ENCODE data around the gene LARP4.
"Not testable (repeated sequence)": the region's sequence is repeated elsewhere in the genome, so short reads cannot be mapped to it uniquely, and the experiment has no call there.

LARP4 gene

GRCh38 chr12:50483488-50483887, 82.8 kb downstream of the LARP4 start:
- no peak for DNase-seq (ENCODE audit: low read depth)

GRCh38 chr12:50488801-50489200, 88.1 kb downstream of the LARP4 start:
- DNase-seq (ENCODE audit: low read depth): no peak

- not testable (repeated sequence) for DNase-seq (ENCODE audit: low read depth)
Observed at GRCh38 chr12:50498119-50498518, 97.4 kb downstream of the LARP4 start.

GRCh38 chr12:50504798-50505674, 104.4 kb downstream of the LARP4 start, which contains the start of gene DIP2B:
Gene DIP2B, plus strand, starts transcription at chr12:50504985. Its CDS starts 156 bp downstream, at chr12:50505141.
- DNase-seq (ENCODE audit: low read depth): peak; percentile 60

- no peak for DNase-seq (ENCODE audit: low read depth)
Observed at GRCh38 chr12:50505675-50506530, 105.2 kb downstream of the LARP4 start.

- no peak for DNase-seq (ENCODE audit: low read depth)
Observed at GRCh38 chr12:50506753-50507473, 106.2 kb downstream of the LARP4 start.

GRCh38 chr12:50507474-50507838, 106.8 kb downstream of the LARP4 start:
- DNase-seq (ENCODE audit: low read depth): no peak

GRCh38 chr12:50507930-50508329, 107.2 kb downstream of the LARP4 start:
- no peak for DNase-seq (ENCODE audit: low read depth)

- DNase-seq (ENCODE audit: low read depth): no peak
Observed at GRCh38 chr12:50508414-50508813, 107.7 kb downstream of the LARP4 start.

- DNase-seq (ENCODE audit: low read depth): no peak
Observed at GRCh38 chr12:50508970-50509663, 108.4 kb downstream of the LARP4 start.

- no peak for DNase-seq (ENCODE audit: low read depth)
Observed at GRCh38 chr12:50514526-50515276, 114.0 kb downstream of the LARP4 start.

- DNase-seq (ENCODE audit: low read depth): no peak
Observed at GRCh38 chr12:50515587-50515986, 114.9 kb downstream of the LARP4 start.

- DNase-seq (ENCODE audit: low read depth): no peak
Observed at GRCh38 chr12:50517421-50518048, 116.8 kb downstream of the LARP4 start.

GRCh38 chr12:50518090-50518489, 117.4 kb downstream of the LARP4 start:
- no peak for DNase-seq (ENCODE audit: low read depth)

GRCh38 chr12:50519353-50519752, 118.7 kb downstream of the LARP4 start:
- no peak for DNase-seq (ENCODE audit: low read depth)

GRCh38 chr12:50520416-50521207, 119.9 kb downstream of the LARP4 start:
- no peak for DNase-seq (ENCODE audit: low read depth)

GRCh38 chr12:50521781-50522180, 121.1 kb downstream of the LARP4 start:
- not testable (repeated sequence) for DNase-seq (ENCODE audit: low read depth)

- DNase-seq (ENCODE audit: low read depth): no peak
Observed at GRCh38 chr12:50523772-50524171, 123.1 kb downstream of the LARP4 start.

GRCh38 chr12:50524621-50525020, 123.9 kb downstream of the LARP4 start:
- DNase-seq (ENCODE audit: low read depth): no peak

- no peak for DNase-seq (ENCODE audit: low read depth)
Observed at GRCh38 chr12:50525422-50525821, 124.7 kb downstream of the LARP4 start.

All from HS-27A (cell line).